Activated naive CD8-positive, alpha-beta T cell treated with anti-CD3 and anti-CD28 coated beads, Interleukin-2, amount 50 U/mL, for 24 hours (primary cell): ENCODE results near the gene HOXA9.

ENCODE experiments used
- ATAC-seq: fragments of 150-1000 bp; cut with Tn5 transposase; one replicate; pipeline ENCODE4 v1.10.0; 2021
- DNase-seq: peaks from one replicate; pipeline ENCODE4 v3.0.0; 2021
- H3K27ac Mint-ChIP-seq: one replicate; pipeline ENCODE4 v1.8.0; 2021; ENCODE audit warnings: mild to moderate bottlenecking, mixed read lengths
- H3K27me3 Mint-ChIP-seq: one replicate; pipeline ENCODE4 v1.8.0; 2021; ENCODE audit warnings: mixed read lengths
- H3K36me3 Mint-ChIP-seq: one replicate; pipeline ENCODE4 v1.8.0; 2021; ENCODE audit warnings: low read depth, mixed read lengths
- H3K4me1 Mint-ChIP-seq: one replicate; pipeline ENCODE4 v1.8.0; 2021; ENCODE audit warnings: mixed read lengths
- H3K4me3 Mint-ChIP-seq: one replicate; pipeline ENCODE4 v1.8.0; 2021; ENCODE audit warnings: mild to moderate bottlenecking, moderate library complexity, mixed read lengths
- H3K9me3 Mint-ChIP-seq: one replicate; pipeline ENCODE4 v1.8.0; 2021; ENCODE audit warnings: mixed read lengths

HOXA9 gene

GRCh38 chr7:27177795-27178320 lies 12.5 kb upstream of the HOXA9 start:
- Mint-ChIP-seq H3K9me3 (no peaks in the 10 kb centered on the region), H3K27me3 (peaks cover 76% of the 10 kb centered on the region), H3K36me3 (no peaks in the 10 kb centered on the region), H3K4me1 (peaks cover 7% of the 10 kb centered on the region), H3K4me3 (no peak overlapping the region), H3K27ac (no peak overlapping the region)
- no peak for DNase-seq
- no peak for ATAC-seq

GRCh38 chr7:27176962-27177794 lies 11.8 kb upstream of the HOXA9 start:
- H3K36me3 Mint-ChIP-seq, result no peaks in the 10 kb centered on the region
- H3K27me3 Mint-ChIP-seq, result peaks cover 74% of the 10 kb centered on the region
- no peaks in the 10 kb centered on the region for H3K9me3 Mint-ChIP-seq
- H3K4me1 Mint-ChIP-seq, result peaks cover 10% of the 10 kb centered on the region
- DNase-seq, result no peak
- H3K27ac Mint-ChIP-seq, result no peak overlapping the region
- no peak overlapping the region for H3K4me3 Mint-ChIP-seq
- ATAC-seq, result no peak

DNA sequence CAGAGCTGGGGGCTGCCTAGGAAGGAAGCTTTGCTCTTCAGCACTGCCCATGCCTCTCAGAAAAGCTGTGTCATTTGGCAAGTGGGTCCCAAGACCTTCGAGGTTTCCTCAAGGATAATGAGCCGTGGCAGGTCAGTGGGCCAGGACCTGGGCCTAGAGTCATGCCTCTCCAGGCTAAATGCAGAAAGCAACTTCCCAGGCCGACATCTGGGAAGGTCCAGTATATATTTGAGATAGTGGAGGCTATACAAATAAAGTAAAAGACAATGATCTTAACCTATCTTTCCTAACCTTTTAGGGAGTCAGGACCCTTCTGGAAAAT lies 11.1 kb upstream of the HOXA9 start:
- no peak for ATAC-seq
- no peaks in the 10 kb centered on the region for H3K9me3 Mint-ChIP-seq
- no peaks in the 10 kb centered on the region for H3K36me3 Mint-ChIP-seq
- H3K4me1 Mint-ChIP-seq, result peaks cover 13% of the 10 kb centered on the region
- peaks cover 75% of the 10 kb centered on the region for H3K27me3 Mint-ChIP-seq
- DNase-seq, result no peak
- H3K27ac Mint-ChIP-seq, result no peak overlapping the region
- no peak overlapping the region for H3K4me3 Mint-ChIP-seq

- no peaks in the 10 kb centered on the region for H3K36me3 Mint-ChIP-seq
- ATAC-seq (no peak), DNase-seq (no peak)
- peaks cover 75% of the 10 kb centered on the region for H3K27me3 Mint-ChIP-seq
- H3K4me3 Mint-ChIP-seq, result no peak overlapping the region
- H3K27ac Mint-ChIP-seq, result no peak overlapping the region
- no peaks in the 10 kb centered on the region for H3K9me3 Mint-ChIP-seq
- peaks cover 13% of the 10 kb centered on the region for H3K4me1 Mint-ChIP-seq
Observed at GRCh38 chr7:27175626-27176523, 10.5 kb upstream of the HOXA9 start.

GRCh38 chr7:27174874-27175625 lies 9.7 kb upstream of the HOXA9 start:
- H3K9me3 Mint-ChIP-seq, result no peaks in the 10 kb centered on the region
- DNase-seq, result no peak
- ATAC-seq, result no peak
- H3K27ac Mint-ChIP-seq, result no peak overlapping the region
- peak overlapping the region; percentile 36 for H3K4me3 Mint-ChIP-seq
- H3K36me3 Mint-ChIP-seq, result no peaks in the 10 kb centered on the region
- H3K27me3 Mint-ChIP-seq, result peaks cover 77% of the 10 kb centered on the region
- peaks cover 13% of the 10 kb centered on the region for H3K4me1 Mint-ChIP-seq

DNA sequence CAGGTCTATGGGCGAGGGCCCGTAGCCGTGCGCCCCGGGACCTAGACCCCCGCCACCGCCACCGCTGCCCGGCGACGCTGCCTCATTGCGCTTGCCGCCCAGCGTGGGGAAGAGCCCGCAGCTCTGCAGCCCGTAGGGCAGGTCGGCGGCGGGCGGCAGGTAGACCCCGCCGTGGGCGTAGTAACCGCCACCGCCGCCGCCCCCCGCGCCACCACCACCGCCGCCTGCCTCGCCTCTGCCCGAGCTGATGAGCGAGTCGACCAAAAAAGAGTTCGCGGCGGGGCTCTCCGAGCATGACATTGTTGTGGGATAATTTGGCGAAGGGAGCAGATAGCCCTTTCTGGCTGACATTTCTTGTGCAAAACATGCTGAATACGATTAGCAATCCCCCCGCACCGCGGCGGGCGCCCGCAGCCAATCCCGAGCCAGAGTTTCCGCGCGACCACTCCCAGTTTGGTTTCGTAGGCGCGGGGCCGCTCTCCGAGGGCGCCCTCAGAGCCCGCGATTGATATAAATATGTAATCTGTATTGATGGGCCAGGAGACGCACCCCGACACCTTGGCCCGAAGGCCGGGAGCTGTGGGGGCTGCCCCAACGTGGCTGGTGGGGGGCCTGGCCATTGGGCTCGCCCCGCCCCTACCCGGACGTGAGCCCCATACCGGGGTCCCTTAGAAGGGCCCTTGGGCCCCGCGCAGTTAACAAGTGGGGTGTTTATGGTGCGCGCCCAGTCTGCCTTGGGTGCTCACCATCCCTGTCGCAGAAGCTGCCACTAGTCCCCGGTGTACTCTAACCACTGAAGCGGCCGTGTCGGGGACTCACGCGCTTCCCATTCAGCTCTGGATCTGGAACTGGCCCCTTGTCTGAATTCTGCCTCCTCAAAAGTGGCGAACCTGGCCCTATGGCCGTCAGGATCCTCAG lies 8.9 kb upstream of the HOXA9 start, which contains the start of gene HOXA10:
HOXA10 (minus strand) TSS at position 365 of the 918 bp plus-strand sequence; CDS start at position 351, 14 bp downstream.
- Mint-ChIP-seq H3K27me3 (peaks cover 73% of the 10 kb centered on the region), H3K4me1 (peaks cover 10% of the 10 kb centered on the region), H3K27ac (no peak within 1 kb of the TSS), H3K4me3 (peak within 1 kb of the TSS; percentile 42), H3K9me3 (no peaks in the 10 kb centered on the region), H3K36me3 (no peaks in the 10 kb centered on the region)
- ATAC-seq, result no peak
- peak; percentile 2 for DNase-seq

- ATAC-seq, result peak; percentile 45
- H3K4me3 Mint-ChIP-seq, result no peak overlapping the region
Observed at GRCh38 chr7:27173511-27173955, 8.2 kb upstream of the HOXA9 start.

GRCh38 chr7:27172823-27173510 lies 7.6 kb upstream of the HOXA9 start:
- Mint-ChIP-seq H3K27me3 (peaks cover 71% of the 10 kb centered on the region), H3K9me3 (no peaks in the 10 kb centered on the region), H3K27ac (no peak overlapping the region), H3K4me1 (peaks cover 15% of the 10 kb centered on the region), H3K4me3 (peak overlapping the region; percentile 24), H3K36me3 (no peaks in the 10 kb centered on the region)
- ATAC-seq (peak; percentile 26), DNase-seq (no peak)

More at GRCh38 chr7:27173511-27173955, 8.2 kb upstream of the HOXA9 start:
- H3K9me3 Mint-ChIP-seq, result no peaks in the 10 kb centered on the region
- H3K27me3 Mint-ChIP-seq, result peaks cover 71% of the 10 kb centered on the region
- no peak for DNase-seq
- peaks cover 14% of the 10 kb centered on the region for H3K4me1 Mint-ChIP-seq
- no peaks in the 10 kb centered on the region for H3K36me3 Mint-ChIP-seq
- no peak overlapping the region for H3K27ac Mint-ChIP-seq

DNA sequence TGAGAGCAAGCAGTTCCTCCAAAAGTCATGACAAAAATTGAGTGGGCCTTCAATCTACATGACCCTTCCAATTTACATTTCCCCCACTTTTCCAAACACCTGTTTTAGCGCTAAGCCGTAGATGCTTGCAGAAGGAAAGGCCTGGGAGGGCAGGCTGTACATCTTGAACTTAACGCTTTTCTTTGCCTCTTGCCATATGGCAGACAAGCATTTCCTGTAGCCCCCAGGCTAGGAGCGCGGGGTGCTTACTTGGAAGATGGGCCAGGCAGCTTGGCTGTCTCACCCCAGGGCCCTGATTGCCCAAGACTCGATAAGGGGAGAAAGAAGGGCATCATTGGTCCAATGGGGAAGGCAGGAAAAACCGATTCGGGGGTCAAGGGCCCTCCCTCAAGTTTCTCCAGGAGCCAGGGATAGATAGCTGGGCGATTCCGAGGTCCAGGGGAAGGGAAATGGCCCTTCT lies 7.0 kb upstream of the HOXA9 start:
- H3K9me3 Mint-ChIP-seq, result no peaks in the 10 kb centered on the region
- DNase-seq, result no peak
- peak overlapping the region; percentile 23 for H3K27ac Mint-ChIP-seq
- peaks cover 72% of the 10 kb centered on the region for H3K27me3 Mint-ChIP-seq
- no peak for ATAC-seq
- peaks cover 15% of the 10 kb centered on the region for H3K4me1 Mint-ChIP-seq
- H3K36me3 Mint-ChIP-seq, result no peaks in the 10 kb centered on the region
- peak overlapping the region; percentile 24 for H3K4me3 Mint-ChIP-seq

DNA sequence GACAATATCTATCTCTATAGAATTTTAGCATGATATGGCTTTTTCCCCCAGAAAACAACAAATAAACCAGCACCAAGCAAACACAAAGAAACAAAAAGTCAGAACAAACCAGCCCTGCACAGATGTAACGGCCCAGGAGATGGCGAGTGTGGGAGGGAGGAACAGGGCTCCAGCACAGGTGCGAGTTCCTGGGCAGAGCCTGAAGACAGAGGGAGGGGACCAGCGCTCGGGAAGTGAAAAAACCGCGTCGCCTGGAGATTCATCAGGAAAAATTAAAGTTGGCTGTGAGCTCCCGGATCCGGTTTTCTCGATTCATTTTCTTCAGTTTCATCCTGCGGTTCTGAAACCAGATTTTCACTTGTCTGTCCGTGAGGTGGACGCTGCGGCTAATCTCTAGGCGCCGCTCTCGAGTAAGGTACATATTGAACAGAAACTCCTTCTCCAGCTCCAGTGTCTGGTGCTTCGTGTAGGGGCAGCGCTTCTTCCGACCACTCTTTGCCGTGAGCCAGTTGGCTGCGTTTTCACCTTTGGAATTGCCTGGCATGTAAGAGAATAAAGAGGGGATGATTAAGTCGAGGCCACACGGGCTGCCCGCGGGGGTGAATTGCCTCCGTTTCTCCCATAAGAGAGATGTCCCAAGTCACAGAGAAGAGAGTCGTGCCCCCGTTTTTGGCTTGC lies 6.4 kb upstream of the HOXA9 start:
- DNase-seq, result no peak
- peaks cover 18% of the 10 kb centered on the region for H3K4me1 Mint-ChIP-seq
- H3K27ac Mint-ChIP-seq, result peak overlapping the region; percentile 23
- H3K9me3 Mint-ChIP-seq, result no peaks in the 10 kb centered on the region
- H3K4me3 Mint-ChIP-seq, result peak overlapping the region; percentile 36
- no peaks in the 10 kb centered on the region for H3K36me3 Mint-ChIP-seq
- ATAC-seq, result no peak
- peaks cover 77% of the 10 kb centered on the region for H3K27me3 Mint-ChIP-seq

GRCh38 chr7:27171325-27171636 lies 5.9 kb upstream of the HOXA9 start:
- H3K4me3 Mint-ChIP-seq, result peak overlapping the region; percentile 15
- peaks cover 18% of the 10 kb centered on the region for H3K4me1 Mint-ChIP-seq
- peaks cover 78% of the 10 kb centered on the region for H3K27me3 Mint-ChIP-seq
- no peak for DNase-seq
- no peaks in the 10 kb centered on the region for H3K36me3 Mint-ChIP-seq
- H3K27ac Mint-ChIP-seq, result peak overlapping the region; percentile 23
- no peaks in the 10 kb centered on the region for H3K9me3 Mint-ChIP-seq
- no peak for ATAC-seq

GRCh38 chr7:27170426-27171324 lies 5.3 kb upstream of the HOXA9 start:
- Mint-ChIP-seq H3K4me1 (peaks cover 22% of the 10 kb centered on the region), H3K4me3 (peak overlapping the region; percentile 14), H3K27ac (no peak overlapping the region), H3K9me3 (no peaks in the 10 kb centered on the region), H3K27me3 (peaks cover 76% of the 10 kb centered on the region), H3K36me3 (no peaks in the 10 kb centered on the region)
- no peak for ATAC-seq
- no peak for DNase-seq
